ENCODE results near the gene MAGEA10. TPM values are rescaled to one million over a fixed set of nuclear protein-coding genes. Genes with fewer than 3 reads are reported as not detected.
"Not testable (repeated sequence)": the region's sequence is repeated elsewhere in the genome, so short reads cannot be mapped to it uniquely, and the experiment has no call there.

MAGEA10 gene
- 1 to 10 TPM in 1 of 2 donors, not detected in 1; 8.0 TPM for total RNA-seq

GRCh38 chrX:152138388-152138784 is at the start of gene MAGEA10:
TSS of gene MAGEA10 (minus strand) at chrX:152138577. CDS start at chrX:152135620, 2,957 bp downstream.
- no peak within 1 kb of the TSS for H3K4me3 ChIP-seq
- intact Hi-C loops (cut with DNase I), result no loop called here
- H3K27ac ChIP-seq, result no peak within 1 kb of the TSS
- no peaks in the 10 kb centered on the region for H3K27me3 ChIP-seq (replicated peaks; ENCODE audit: insufficient read depth)
- no peaks in the 10 kb centered on the region for H3K36me3 ChIP-seq
- no peak for DNase-seq (ENCODE audit: low spot score)
- TF ChIP-seq POLR2A (IDR thresholded peaks at IDR 0.05) (no peak), POLR2AphosphoS5 (IDR thresholded peaks at IDR 0.05) (no peak), CTCF (IDR thresholded peaks at IDR 0.05) (no peak)
- H3K4me1 ChIP-seq (replicated peaks), result no peaks in the 10 kb centered on the region
- 100% methylated on average over 1 of the region's 16 CpGs for WGBS
- H3K9me3 ChIP-seq, result no peaks in the 10 kb centered on the region

DNA sequence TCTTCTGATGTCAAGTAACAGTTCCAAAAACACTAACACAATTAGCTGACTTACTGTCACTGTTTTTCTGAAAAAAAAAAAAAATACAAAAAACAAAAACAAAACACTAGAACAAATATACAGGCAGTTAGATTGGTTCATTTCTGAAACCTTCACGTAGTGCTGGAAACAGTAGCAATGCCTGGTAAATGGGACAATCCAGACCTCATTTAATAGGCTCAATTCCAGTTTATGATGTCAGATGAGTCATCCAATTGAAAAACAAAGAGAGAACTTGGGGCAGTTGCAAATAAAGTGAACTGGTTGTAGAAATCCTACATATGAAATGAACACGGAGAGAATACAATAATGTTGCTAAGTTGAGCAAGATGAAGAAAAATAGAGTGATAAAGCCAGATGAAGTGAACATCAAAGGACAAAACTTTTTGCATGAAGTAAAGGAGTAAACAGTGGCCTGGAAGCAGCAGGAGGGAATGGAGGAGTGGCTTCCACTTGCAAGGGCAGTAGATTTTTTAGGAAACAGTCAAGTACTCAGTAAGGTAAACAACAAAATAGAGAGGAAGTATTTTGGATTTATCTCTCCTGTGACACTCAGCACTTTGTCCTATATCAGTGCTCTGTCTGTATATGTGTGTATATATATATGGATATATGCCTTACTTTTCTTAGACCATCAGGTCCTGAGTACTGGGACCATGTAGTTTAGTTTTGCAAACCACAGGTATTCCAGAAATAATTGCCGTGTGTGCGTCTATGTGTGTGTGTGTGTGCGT is 39.3 kb upstream of the MAGEA10 start:
- H3K4me3 ChIP-seq, result no peak overlapping the region
- H3K27me3 ChIP-seq (replicated peaks; ENCODE audit: insufficient read depth), result no peaks in the 10 kb centered on the region
- no peaks in the 10 kb centered on the region for H3K4me1 ChIP-seq (replicated peaks)
- H3K36me3 ChIP-seq, result no peaks in the 10 kb centered on the region
- no peak overlapping the region for H3K27ac ChIP-seq
- TF ChIP-seq POLR2A (IDR thresholded peaks at IDR 0.05), result no peak
- no peak for TF ChIP-seq CTCF (IDR thresholded peaks at IDR 0.05)
- no peak for TF ChIP-seq POLR2AphosphoS5 (IDR thresholded peaks at IDR 0.05)
- intact Hi-C loops (cut with DNase I), result no loop called here
- no peak for DNase-seq (ENCODE audit: low spot score)
- WGBS, result 74% methylated on average over 5 of the region's 5 CpGs
- H3K9me3 ChIP-seq, result no peaks in the 10 kb centered on the region

DNA sequence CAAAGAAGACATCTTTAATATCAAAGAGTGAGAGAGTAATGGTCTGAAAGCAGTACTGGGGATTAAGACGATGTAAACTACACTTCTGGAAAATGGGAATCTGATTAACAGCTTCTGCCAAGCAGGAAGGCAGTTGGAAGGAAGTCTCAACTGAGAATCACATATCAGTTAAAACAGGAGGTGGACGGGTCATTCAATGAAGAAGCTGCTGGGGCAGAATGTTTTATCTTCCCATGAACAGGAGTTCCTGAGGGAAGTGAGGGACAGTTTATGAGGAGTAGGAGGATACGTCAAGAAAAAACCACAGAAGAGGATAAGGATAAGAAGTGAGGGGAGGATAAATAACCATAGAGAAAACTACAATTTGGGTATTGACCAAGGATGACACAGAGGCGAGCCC is 38.7 kb upstream of the MAGEA10 start:
- 68% methylated on average over 4 of the region's 4 CpGs for WGBS
- intact Hi-C loops (cut with DNase I), result no loop called here
- no peak for TF ChIP-seq POLR2AphosphoS5 (IDR thresholded peaks at IDR 0.05)
- TF ChIP-seq CTCF (IDR thresholded peaks at IDR 0.05), result no peak
- TF ChIP-seq POLR2A (IDR thresholded peaks at IDR 0.05), result no peak
- H3K27me3 ChIP-seq (replicated peaks; ENCODE audit: insufficient read depth), result no peaks in the 10 kb centered on the region
- no peak overlapping the region for H3K4me3 ChIP-seq
- DNase-seq (ENCODE audit: low spot score), result no peak
- no peaks in the 10 kb centered on the region for H3K36me3 ChIP-seq
- no peak overlapping the region for H3K27ac ChIP-seq
- no peaks in the 10 kb centered on the region for H3K4me1 ChIP-seq (replicated peaks)
- H3K9me3 ChIP-seq, result no peaks in the 10 kb centered on the region

DNA sequence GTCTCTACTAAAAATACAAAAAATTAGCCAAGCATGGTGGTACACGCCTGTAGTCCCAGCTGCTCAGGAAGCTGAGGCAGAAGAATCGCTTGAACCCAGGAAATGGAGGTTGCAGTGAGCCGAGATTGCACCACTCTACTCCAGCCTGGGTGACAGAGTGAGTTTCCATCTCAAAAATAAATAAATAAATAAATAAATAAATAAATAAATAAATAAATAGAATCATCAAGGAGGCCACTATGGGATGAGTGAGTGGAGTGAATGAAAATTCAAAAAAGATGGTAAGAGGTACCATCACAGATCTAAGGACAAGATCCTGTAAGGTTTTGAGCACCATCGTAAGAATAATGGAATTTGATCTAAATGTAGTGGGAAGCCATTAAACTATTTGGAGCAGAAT is 37.5 kb upstream of the MAGEA10 start:
- H3K4me3 ChIP-seq; H3K36me3 ChIP-seq; H3K27ac ChIP-seq; H3K27me3 ChIP-seq (replicated peaks; ENCODE audit: insufficient read depth); H3K4me1 ChIP-seq (replicated peaks); intact Hi-C loops (cut with DNase I); DNase-seq (ENCODE audit: low spot score); H3K9me3 ChIP-seq: not testable (repeated sequence)
- WGBS, result 95% methylated on average over 4 of the region's 4 CpGs

DNA sequence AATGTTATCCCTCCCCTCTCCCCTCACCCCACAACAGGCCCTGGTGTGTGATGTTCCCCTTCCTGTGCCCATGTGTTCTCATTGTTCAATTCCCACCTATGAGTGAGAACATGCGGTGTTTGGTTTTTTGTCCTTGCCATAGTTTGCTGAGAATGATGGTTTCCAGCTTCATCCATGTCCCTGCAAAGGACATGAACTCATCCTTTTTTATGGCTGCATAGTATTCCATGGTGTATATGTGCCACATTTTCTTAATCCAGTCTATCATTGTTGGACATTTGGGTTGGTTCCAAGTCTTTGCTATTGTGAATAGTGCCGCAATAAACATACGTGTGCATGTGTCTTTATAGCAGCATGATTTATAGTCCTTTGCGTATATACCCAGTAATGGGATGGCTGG is 35.5 kb upstream of the MAGEA10 start:
- H3K4me3 ChIP-seq; DNase-seq (ENCODE audit: low spot score); H3K27ac ChIP-seq; H3K36me3 ChIP-seq; H3K9me3 ChIP-seq; H3K4me1 ChIP-seq (replicated peaks); intact Hi-C loops (cut with DNase I); H3K27me3 ChIP-seq (replicated peaks; ENCODE audit: insufficient read depth): not testable (repeated sequence)
- 100% methylated on average over 1 of the region's 4 CpGs for WGBS

DNA sequence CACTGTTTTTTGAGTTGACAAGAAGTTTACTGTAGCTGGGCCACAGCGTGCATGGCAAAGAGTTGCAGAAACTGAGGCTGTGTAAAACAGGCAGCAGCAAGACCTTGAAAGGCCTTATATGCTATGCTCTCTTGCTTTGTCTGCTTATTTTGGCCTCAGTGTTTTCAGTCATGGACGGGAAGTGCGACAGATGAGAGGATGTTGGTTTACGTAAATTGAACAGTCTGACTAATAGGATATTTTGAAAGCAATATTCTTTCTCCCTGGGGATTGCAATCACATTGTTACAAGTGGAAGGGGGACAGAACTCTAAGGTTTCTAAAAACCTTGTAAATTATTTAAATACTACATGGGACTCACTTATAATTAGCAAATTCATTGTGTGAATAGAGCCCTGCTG is 32.2 kb upstream of the MAGEA10 start:
- intact Hi-C loops (cut with DNase I), result no loop called here
- WGBS, result 80% methylated on average over 4 of the region's 4 CpGs
- Histone ChIP-seq H3K4me3 (no peak overlapping the region), H3K4me1 (replicated peaks) (no peaks in the 10 kb centered on the region), H3K27me3 (replicated peaks; ENCODE audit: insufficient read depth) (no peaks in the 10 kb centered on the region), H3K36me3 (no peaks in the 10 kb centered on the region), H3K9me3 (no peaks in the 10 kb centered on the region), H3K27ac (no peak overlapping the region)
- TF ChIP-seq POLR2AphosphoS5 (IDR thresholded peaks at IDR 0.05) (no peak), CTCF (IDR thresholded peaks at IDR 0.05) (no peak), POLR2A (IDR thresholded peaks at IDR 0.05) (no peak)
- no peak for DNase-seq (ENCODE audit: low spot score)

Measured in prostate gland (tissue), 2 donors.